MM.1S (cell line): ENCODE results near the gene IGSF10.

ENCODE experiments used
- DNase-seq: peaks from one replicate; pipeline ENCODE4 v3.0.0-alpha.2; 2015
- H2AFZ ChIP-seq: fragments of 300-600 bp; sonication (generic); 2 replicates; pipeline ENCODE4 v1.6.0; 2016; ENCODE audit warnings: antibody characterized with exemption, low read length
- H3F3A ChIP-seq: fragments of 300-600 bp; sonication (generic); 2 replicates; pipeline ENCODE4 v1.6.1; 2016; ENCODE audit warnings: mild to moderate bottlenecking, antibody characterized with exemption, low read length, moderate library complexity, mixed read lengths; ENCODE audit not compliant: insufficient read depth
- H3K27ac ChIP-seq: fragments of 300-600 bp; sonication (generic); 2 replicates; pipeline ENCODE4 v1.5.1; 2016; ENCODE audit warnings: mild to moderate bottlenecking, low read length
- H3K27me3 ChIP-seq: fragments of 300-600 bp; sonication (generic); replicated peaks from 2 replicates; pipeline ENCODE4 v1.6.0; 2016; ENCODE audit warnings: low read length; ENCODE audit not compliant: insufficient read depth
- H3K36me3 ChIP-seq: fragments of 300-600 bp; sonication (generic); replicated peaks from 2 replicates; pipeline ENCODE4 v1.6.1; 2016; ENCODE audit warnings: mild to moderate bottlenecking, low read length, mixed read lengths; ENCODE audit not compliant: insufficient read depth
- H3K4me1 ChIP-seq: fragments of 300-600 bp; sonication (generic); 2 replicates; pipeline ENCODE4 v1.6.1; 2016; ENCODE audit warnings: low read length, mixed read lengths
- H3K4me2 ChIP-seq: fragments of 300-600 bp; sonication (generic); 2 replicates; pipeline ENCODE4 v1.6.0; 2016; ENCODE audit warnings: low read depth, low read length
- H3K4me3 ChIP-seq: fragments of 300-600 bp; sonication (generic); 2 replicates; pipeline ENCODE4 v1.5.1; 2016; ENCODE audit warnings: low read length, mixed read lengths
- H3K79me2 ChIP-seq: fragments of 300-600 bp; sonication (generic); 2 replicates; pipeline ENCODE4 v1.6.1; 2016; ENCODE audit warnings: mixed run types, low read length, mixed read lengths
- H3K9ac ChIP-seq: fragments of 300-600 bp; sonication (generic); 2 replicates; pipeline ENCODE4 v1.6.1; 2016; ENCODE audit warnings: low read length, mixed read lengths
- H3K9me2 ChIP-seq: fragments of 300-600 bp; sonication (generic); replicated peaks from 2 replicates; pipeline ENCODE4 v1.6.1; 2016; ENCODE audit warnings: mild to moderate bottlenecking, low read length, mixed read lengths; ENCODE audit not compliant: insufficient read depth
- H3K9me3 ChIP-seq: fragments of 300-600 bp; sonication (generic); replicated peaks from 2 replicates; pipeline ENCODE4 v1.6.1; 2016; ENCODE audit warnings: mild to moderate bottlenecking, low read length, mixed read lengths; ENCODE audit not compliant: insufficient read depth
- H4K20me1 ChIP-seq: fragments of 300-600 bp; sonication (generic); 2 replicates; pipeline ENCODE4 v1.6.1; 2016; ENCODE audit warnings: mild to moderate bottlenecking, low read length, moderate library complexity, mixed read lengths; ENCODE audit not compliant: insufficient read depth
- EZH2 ChIP-seq: fragments of 300-600 bp; sonication (generic); optimal IDR thresholded peaks from 2 replicates; pipeline ENCODE3; 2017; ENCODE audit warnings: low read depth, mild to moderate bottlenecking, antibody characterized with exemption, low read length, mixed read lengths
- EZH2phosphoT487 ChIP-seq: fragments of 300-600 bp; sonication (generic); IDR thresholded peaks from 2 replicates; pipeline ENCODE4 v1.6.1; 2018; ENCODE audit warnings: antibody characterized with exemption, low read length
- TF ChIP-seq, protein P1 (sequence below): fragments of 300-600 bp; sonication (generic); IDR thresholded peaks from 2 replicates; pipeline ENCODE4 v1.5.1; 2016; ENCODE audit warnings: antibody characterized with exemption, low read length, mixed read lengths

The IGSF10 gene

DNA sequence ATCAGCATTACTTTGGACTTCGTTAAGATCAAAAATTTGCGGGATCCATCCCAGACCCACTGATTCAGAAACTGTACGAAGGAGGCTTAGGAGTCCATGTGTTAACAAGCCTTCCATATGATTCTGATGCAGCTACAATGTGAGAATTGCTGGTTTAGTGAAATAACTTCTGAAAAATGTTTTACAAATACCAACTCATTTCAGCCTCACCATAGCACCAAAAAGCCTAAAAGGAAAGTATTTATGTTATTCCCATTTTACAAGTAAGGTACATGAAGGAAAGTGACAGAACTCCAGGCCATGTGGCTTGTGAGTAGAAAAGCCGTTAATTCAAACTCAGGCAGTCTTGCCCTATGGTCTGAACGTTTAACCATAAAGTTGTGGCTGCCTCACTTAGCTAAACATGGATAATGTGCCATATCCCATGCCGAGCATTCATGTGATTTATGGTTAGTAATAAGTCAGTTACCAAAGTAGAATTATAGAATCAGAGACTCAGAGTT is 1.5 kb upstream of the IGSF10 start:
- no peaks in the 10 kb centered on the region for H3K9me2 ChIP-seq
- no peaks in the 10 kb centered on the region for H3K79me2 ChIP-seq
- no peak overlapping the region for H3K4me3 ChIP-seq
- no peak overlapping the region for H3K4me2 ChIP-seq
- H4K20me1 ChIP-seq: no peaks in the 10 kb centered on the region
- no peaks in the 10 kb centered on the region for H3K9me3 ChIP-seq
- H3K27me3 ChIP-seq: no peaks in the 10 kb centered on the region
- no peaks in the 10 kb centered on the region for H3F3A ChIP-seq
- TF ChIP-seq EZH2phosphoT487 (no peak), EZH2 (no peak)
- TF ChIP-seq, protein P1, sequence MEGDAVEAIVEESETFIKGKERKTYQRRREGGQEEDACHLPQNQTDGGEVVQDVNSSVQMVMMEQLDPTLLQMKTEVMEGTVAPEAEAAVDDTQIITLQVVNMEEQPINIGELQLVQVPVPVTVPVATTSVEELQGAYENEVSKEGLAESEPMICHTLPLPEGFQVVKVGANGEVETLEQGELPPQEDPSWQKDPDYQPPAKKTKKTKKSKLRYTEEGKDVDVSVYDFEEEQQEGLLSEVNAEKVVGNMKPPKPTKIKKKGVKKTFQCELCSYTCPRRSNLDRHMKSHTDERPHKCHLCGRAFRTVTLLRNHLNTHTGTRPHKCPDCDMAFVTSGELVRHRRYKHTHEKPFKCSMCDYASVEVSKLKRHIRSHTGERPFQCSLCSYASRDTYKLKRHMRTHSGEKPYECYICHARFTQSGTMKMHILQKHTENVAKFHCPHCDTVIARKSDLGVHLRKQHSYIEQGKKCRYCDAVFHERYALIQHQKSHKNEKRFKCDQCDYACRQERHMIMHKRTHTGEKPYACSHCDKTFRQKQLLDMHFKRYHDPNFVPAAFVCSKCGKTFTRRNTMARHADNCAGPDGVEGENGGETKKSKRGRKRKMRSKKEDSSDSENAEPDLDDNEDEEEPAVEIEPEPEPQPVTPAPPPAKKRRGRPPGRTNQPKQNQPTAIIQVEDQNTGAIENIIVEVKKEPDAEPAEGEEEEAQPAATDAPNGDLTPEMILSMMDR: no peak
- H3K27ac ChIP-seq: no peak overlapping the region
- H3K36me3 ChIP-seq: no peaks in the 10 kb centered on the region
- no peak overlapping the region for H2AFZ ChIP-seq
- H3K9ac ChIP-seq: no peak overlapping the region
- DNase-seq: no peak
- no peaks in the 10 kb centered on the region for H3K4me1 ChIP-seq

DNA sequence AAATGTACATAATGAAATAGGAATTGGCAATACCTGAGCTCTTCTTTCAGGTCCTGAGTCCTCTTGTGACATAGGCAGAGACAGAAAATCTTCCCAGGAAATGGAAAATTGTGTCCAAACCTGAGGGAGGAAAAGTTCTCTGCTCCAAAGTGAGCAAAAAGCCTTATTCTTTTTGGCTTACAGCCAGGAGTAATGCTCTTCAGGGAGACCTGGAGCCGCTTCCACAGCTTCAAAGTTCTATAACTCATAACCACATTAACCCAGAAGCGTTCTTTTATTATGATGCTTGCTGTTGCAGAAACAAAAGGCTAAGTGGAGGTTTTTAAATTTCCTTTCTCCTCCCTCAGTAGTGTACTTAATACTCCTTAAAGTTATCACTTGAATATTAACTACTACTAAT is 633 bp downstream of the IGSF10 start:
- DNase-seq: no peak
- no peaks in the 10 kb centered on the region for H3K27me3 ChIP-seq
- no peak overlapping the region for H3K9ac ChIP-seq
- H4K20me1 ChIP-seq: no peaks in the 10 kb centered on the region
- H2AFZ ChIP-seq: no peak overlapping the region
- H3K9me3 ChIP-seq: no peaks in the 10 kb centered on the region
- no peak overlapping the region for H3K27ac ChIP-seq
- no peaks in the 10 kb centered on the region for H3K9me2 ChIP-seq
- no peak overlapping the region for H3K4me3 ChIP-seq
- no peaks in the 10 kb centered on the region for H3K79me2 ChIP-seq
- no peak overlapping the region for H3K4me2 ChIP-seq
- no peaks in the 10 kb centered on the region for H3K36me3 ChIP-seq
- H3K4me1 ChIP-seq: no peaks in the 10 kb centered on the region
- H3F3A ChIP-seq: no peaks in the 10 kb centered on the region
- TF ChIP-seq, protein P1: no peak
- TF ChIP-seq EZH2: no peak
- TF ChIP-seq EZH2phosphoT487: no peak

DNA sequence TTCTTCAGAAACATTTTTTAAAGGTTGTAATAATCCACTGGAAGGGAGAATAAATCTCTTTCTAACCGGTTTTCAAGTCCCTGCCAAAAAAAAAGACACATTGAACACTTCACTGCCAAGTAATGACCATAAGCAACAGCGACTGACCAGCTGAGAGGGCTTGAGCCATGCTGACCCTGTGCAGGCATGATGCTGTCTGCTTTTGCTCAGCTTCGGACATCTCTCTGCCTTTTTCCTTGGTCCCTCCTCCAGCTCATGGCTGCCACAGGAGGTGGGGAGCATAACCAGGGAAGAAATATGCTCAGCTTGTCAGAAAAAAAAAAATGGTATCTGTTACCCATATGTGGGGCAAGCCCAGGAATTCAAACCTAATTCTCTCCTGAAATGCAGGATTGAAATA is 1.5 kb downstream of the IGSF10 start:
- no peak for TF ChIP-seq EZH2
- TF ChIP-seq, protein P1: no peak
- TF ChIP-seq EZH2phosphoT487: no peak
- Histone ChIP-seq H3K9me2 (no peaks in the 10 kb centered on the region), H3K36me3 (no peaks in the 10 kb centered on the region), H2AFZ (no peak overlapping the region), H3K4me3 (no peak overlapping the region), H3K27ac (no peak overlapping the region), H3K4me1 (no peaks in the 10 kb centered on the region), H3F3A (no peaks in the 10 kb centered on the region), H4K20me1 (no peaks in the 10 kb centered on the region), H3K9ac (no peak overlapping the region), H3K9me3 (no peaks in the 10 kb centered on the region), H3K4me2 (no peak overlapping the region), H3K27me3 (no peaks in the 10 kb centered on the region), H3K79me2 (no peaks in the 10 kb centered on the region)
- no peak for DNase-seq

DNA sequence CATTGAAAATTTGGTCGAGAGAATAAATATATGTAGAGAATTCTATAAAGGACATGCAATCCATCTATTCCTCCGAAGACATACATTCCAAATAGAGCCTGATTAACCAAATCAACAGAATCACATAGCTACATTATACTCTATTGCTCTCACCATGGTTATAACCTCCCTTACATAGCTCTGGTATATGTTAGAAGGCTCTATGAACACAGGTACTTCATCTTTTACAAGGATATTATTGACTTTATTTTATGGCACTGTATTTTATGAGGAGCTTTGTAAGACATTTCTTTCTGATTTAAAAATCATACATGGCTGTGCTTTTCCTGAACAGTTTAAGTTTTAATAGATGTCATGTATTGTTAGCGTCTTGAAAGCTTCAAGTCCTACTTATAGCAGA is 4.8 kb downstream of the IGSF10 start:
- no peak overlapping the region for H3K4me3 ChIP-seq
- no peak overlapping the region for H3K4me2 ChIP-seq
- H3K27ac ChIP-seq: no peak overlapping the region
- no peaks in the 10 kb centered on the region for H3F3A ChIP-seq
- H3K79me2 ChIP-seq: no peaks in the 10 kb centered on the region
- no peaks in the 10 kb centered on the region for H4K20me1 ChIP-seq
- H3K9me3 ChIP-seq: no peaks in the 10 kb centered on the region
- H3K9me2 ChIP-seq: no peaks in the 10 kb centered on the region
- no peak overlapping the region for H3K9ac ChIP-seq
- no peak overlapping the region for H2AFZ ChIP-seq
- H3K27me3 ChIP-seq: no peaks in the 10 kb centered on the region
- H3K4me1 ChIP-seq: no peaks in the 10 kb centered on the region
- DNase-seq: no peak
- no peak for TF ChIP-seq EZH2
- TF ChIP-seq, protein P1: no peak
- TF ChIP-seq EZH2phosphoT487: no peak
- H3K36me3 ChIP-seq: no peaks in the 10 kb centered on the region
